Measurements from ENCODE around the gene ESR2. TPM values are rescaled to one million over a fixed set of nuclear protein-coding genes. Genes with fewer than 3 reads are reported as not detected.
A peak's percentile ranks its signal among the peaks of the same experiment; 100 is the strongest.

ESR2 gene
- total RNA-seq, 1 donor from 2014 or later, result 0.06 TPM

- no peak overlapping the region for H3K4me3 ChIP-seq (ENCODE audit: low read depth, low read length)
- no peak for TF ChIP-seq CTCF (conservative IDR thresholded peaks at IDR 0.05; ENCODE audit: low read depth, low read length)
- DNase-seq (ENCODE audit: low read depth), result no peak
Measured at GRCh38 chr14:64088647-64088964, 205.6 kb downstream of the ESR2 start.

GRCh38 chr14:64082837-64083236 lies 211.3 kb downstream of the ESR2 start:
- H3K4me3 ChIP-seq (ENCODE audit: low read depth, low read length), result no peak overlapping the region
- TF ChIP-seq CTCF (conservative IDR thresholded peaks at IDR 0.05; ENCODE audit: low read depth, low read length), result no peak
- DNase-seq (ENCODE audit: low read depth), result peak; percentile 36

GRCh38 chr14:64081174-64081746 lies 212.9 kb downstream of the ESR2 start:
- H3K4me3 ChIP-seq (ENCODE audit: low read depth, low read length), result no peak overlapping the region
- TF ChIP-seq CTCF (conservative IDR thresholded peaks at IDR 0.05; ENCODE audit: low read depth, low read length), result no peak
- no peak for DNase-seq (ENCODE audit: low read depth)

- TF ChIP-seq CTCF (conservative IDR thresholded peaks at IDR 0.05; ENCODE audit: low read depth, low read length), result no peak
- no peak overlapping the region for H3K4me3 ChIP-seq (ENCODE audit: low read depth, low read length)
- no peak for DNase-seq (ENCODE audit: low read depth)
Measured at GRCh38 chr14:64080452-64080851, 213.7 kb downstream of the ESR2 start.

GRCh38 chr14:64075613-64076005 lies 218.6 kb downstream of the ESR2 start:
- H3K4me3 ChIP-seq (ENCODE audit: low read depth, low read length), result no peak overlapping the region
- no peak for DNase-seq (ENCODE audit: low read depth)
- no peak for TF ChIP-seq CTCF (conservative IDR thresholded peaks at IDR 0.05; ENCODE audit: low read depth, low read length)

GRCh38 chr14:64074961-64075612 lies 219.1 kb downstream of the ESR2 start:
- TF ChIP-seq CTCF (conservative IDR thresholded peaks at IDR 0.05; ENCODE audit: low read depth, low read length), result no peak
- DNase-seq (ENCODE audit: low read depth), result no peak
- no peak overlapping the region for H3K4me3 ChIP-seq (ENCODE audit: low read depth, low read length)
